Chondrocyte (in vitro differentiated cells): ENCODE results near the gene TPM1. TPM values are rescaled to one million over a fixed set of nuclear protein-coding genes. Genes with fewer than 3 reads are reported as not detected.
A peak's percentile ranks its signal among the peaks of the same experiment; 100 is the strongest.

Experiments used
- DNase-seq: peaks from one replicate; pipeline ENCODE4 v3.0.0; 2021; ENCODE audit warnings: mixed read lengths, low spot score
- H3K27ac Mint-ChIP-seq: one replicate; pipeline ENCODE4 v1.8.0; 2021; ENCODE audit warnings: mild to moderate bottlenecking, moderate library complexity, mixed read lengths; ENCODE audit not compliant: unreplicated experiment
- H3K27me3 Mint-ChIP-seq: 2 replicates; pipeline ENCODE4 v1.8.0; 2021; ENCODE audit warnings: low read depth, mixed read lengths
- H3K36me3 Mint-ChIP-seq: 2 replicates; pipeline ENCODE4 v1.8.0; 2021; ENCODE audit warnings: low read depth, mixed read lengths
- H3K4me1 Mint-ChIP-seq: 2 replicates; pipeline ENCODE4 v1.8.0; 2021; ENCODE audit warnings: low read depth, mild to moderate bottlenecking, mixed read lengths
- H3K4me3 Mint-ChIP-seq: one replicate; pipeline ENCODE4 v1.8.0; 2021; ENCODE audit warnings: mild to moderate bottlenecking, moderate library complexity, mixed read lengths; ENCODE audit not compliant: unreplicated experiment
- H3K9me3 Mint-ChIP-seq: 2 replicates; pipeline ENCODE4 v1.8.0; 2021; ENCODE audit warnings: low read depth, mixed read lengths
- CTCF ChIP-seq: fragments of 200-600 bp; sonication (generic); IDR thresholded peaks from 2 replicates; pipeline ENCODE4 v1.5.0; 2021; ENCODE audit warnings: antibody characterized with exemption, mild to moderate bottlenecking, moderate library complexity
- total RNA-seq: library from RNA; stranded (reverse); gene quantifications from 3 replicates; pipeline ENCODE4 v1.2.1, GENCODE V29; 2021

Gene TPM1
- total RNA-seq, 1 donor from 2014 or later = 2,332 TPM

- H3K27me3 Mint-ChIP-seq = no peaks in the 10 kb centered on the region
- H3K27ac Mint-ChIP-seq = peak overlapping the region; percentile 96
- H3K4me3 Mint-ChIP-seq = peak overlapping the region; percentile 82
- H3K36me3 Mint-ChIP-seq = peaks cover 62% of the 10 kb centered on the region
- DNase-seq = no peak
- no peak for TF ChIP-seq CTCF
- H3K4me1 Mint-ChIP-seq = peaks cover 93% of the 10 kb centered on the region
- H3K9me3 Mint-ChIP-seq = no peaks in the 10 kb centered on the region
These were observed 9.7 kb downstream of the TPM1 start for GRCh38 chr15:63052077-63052841.

- no peak for DNase-seq
- peak overlapping the region; percentile 57 for H3K4me3 Mint-ChIP-seq
- TF ChIP-seq CTCF = no peak
- peaks cover 95% of the 10 kb centered on the region for H3K4me1 Mint-ChIP-seq
- peak overlapping the region; percentile 96 for H3K27ac Mint-ChIP-seq
- H3K36me3 Mint-ChIP-seq = peaks cover 64% of the 10 kb centered on the region
- no peaks in the 10 kb centered on the region for H3K27me3 Mint-ChIP-seq
- H3K9me3 Mint-ChIP-seq = no peaks in the 10 kb centered on the region
These were observed 10.6 kb downstream of the TPM1 start for GRCh38 chr15:63052961-63053698.

- no peaks in the 10 kb centered on the region for H3K9me3 Mint-ChIP-seq
These were observed 11.7 kb downstream of the TPM1 start for GRCh38 chr15:63054281-63054683.

GRCh38 chr15:63054985-63055384, 12.4 kb downstream of the TPM1 start:
- H3K27ac Mint-ChIP-seq = peak overlapping the region; percentile 96
- peaks cover 94% of the 10 kb centered on the region for H3K4me1 Mint-ChIP-seq

More at GRCh38 chr15:63054281-63054683, 11.7 kb downstream of the TPM1 start:
- no peak for DNase-seq
- Mint-ChIP-seq H3K27me3 (no peaks in the 10 kb centered on the region), H3K4me1 (peaks cover 98% of the 10 kb centered on the region), H3K36me3 (peaks cover 68% of the 10 kb centered on the region), H3K4me3 (peak overlapping the region; percentile 39), H3K27ac (peak overlapping the region; percentile 96)
- no peak for TF ChIP-seq CTCF

More at GRCh38 chr15:63054985-63055384, 12.4 kb downstream of the TPM1 start:
- no peaks in the 10 kb centered on the region for H3K27me3 Mint-ChIP-seq
- peak overlapping the region; percentile 37 for H3K4me3 Mint-ChIP-seq
- H3K36me3 Mint-ChIP-seq = peaks cover 70% of the 10 kb centered on the region
- H3K9me3 Mint-ChIP-seq = no peaks in the 10 kb centered on the region
- DNase-seq = no peak
- no peak for TF ChIP-seq CTCF
